ENCODE measurements around the gene ZNF213.
"Not testable (repeated sequence)": the region's sequence is repeated elsewhere in the genome, so short reads cannot be mapped to it uniquely, and the experiment has no call there.

The ZNF213 gene

DNA sequence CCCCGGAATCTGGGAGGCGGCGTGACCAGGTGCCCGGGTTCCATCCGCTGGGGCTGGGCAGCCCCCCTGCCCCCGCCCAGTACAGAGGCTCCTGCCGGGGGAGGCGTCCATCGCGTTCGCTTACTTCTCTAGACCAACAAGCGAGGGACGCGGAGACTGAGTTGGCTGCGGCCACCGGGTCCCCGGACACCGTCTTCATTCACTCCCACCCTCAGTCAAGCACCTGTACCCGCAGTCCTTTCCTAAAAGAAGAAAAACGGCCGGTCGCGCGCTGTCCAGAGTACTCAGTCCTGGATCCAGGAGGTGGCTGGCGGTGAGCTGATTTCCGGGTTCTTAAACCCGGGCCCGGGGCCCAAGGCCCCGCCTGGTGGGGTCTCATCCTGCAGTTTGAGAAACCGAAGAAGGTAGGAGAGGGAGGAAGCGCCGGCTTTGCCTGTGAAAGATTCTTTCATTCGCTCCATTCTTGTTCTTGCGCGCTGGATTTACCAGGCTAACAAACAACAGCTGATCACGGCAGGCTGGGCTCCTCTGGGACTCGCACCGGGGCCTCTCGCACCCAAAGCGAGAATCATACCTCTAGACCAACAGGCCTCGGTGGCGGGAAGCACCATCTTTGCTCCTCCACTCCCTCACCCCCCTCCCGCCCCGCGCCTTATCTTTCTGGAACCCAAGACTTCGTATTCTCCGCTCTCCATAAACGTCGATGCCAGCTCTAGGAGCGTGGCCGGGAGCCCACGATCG, 35.8 kb downstream of the ZNF213 start:
- DNase-seq (ENCODE audit: low read depth in 2 of 2), result no peak

DNA sequence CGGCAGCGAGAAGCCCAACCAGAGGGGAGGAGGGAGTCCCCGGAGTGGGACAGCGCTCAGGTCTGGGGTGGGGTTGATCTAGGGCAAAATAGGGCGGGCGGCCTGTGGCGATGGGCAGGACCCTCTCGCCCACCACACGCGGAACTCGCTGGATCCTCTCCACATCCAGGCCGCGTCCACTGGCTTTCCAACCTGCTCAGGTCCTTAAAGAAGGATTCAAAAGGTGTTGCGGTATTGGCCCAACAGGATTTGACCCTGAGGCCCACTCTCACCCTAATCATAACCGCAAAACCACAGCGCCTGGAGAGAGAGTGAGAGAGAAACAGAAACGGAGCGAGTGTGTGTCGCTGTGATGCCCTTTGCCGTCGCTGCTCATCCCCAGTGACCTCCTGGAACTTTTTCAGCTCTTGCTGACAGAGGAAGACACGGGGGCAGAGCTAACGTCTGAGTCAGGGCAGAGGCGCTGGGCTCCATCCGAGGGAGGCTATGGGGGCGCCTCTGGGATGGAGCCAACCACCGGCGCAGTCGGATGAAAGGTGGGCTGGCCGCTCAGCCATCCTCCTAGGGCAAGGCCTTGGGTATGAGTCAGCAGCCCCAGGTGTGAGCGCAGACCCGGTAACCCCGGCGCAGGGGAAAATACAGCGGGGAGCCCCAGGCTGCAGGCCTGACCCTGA, 36.5 kb downstream of the ZNF213 start:
- DNase-seq (ENCODE audit: low read depth in 2 of 2), result peak; percentile 41 to 52

DNA sequence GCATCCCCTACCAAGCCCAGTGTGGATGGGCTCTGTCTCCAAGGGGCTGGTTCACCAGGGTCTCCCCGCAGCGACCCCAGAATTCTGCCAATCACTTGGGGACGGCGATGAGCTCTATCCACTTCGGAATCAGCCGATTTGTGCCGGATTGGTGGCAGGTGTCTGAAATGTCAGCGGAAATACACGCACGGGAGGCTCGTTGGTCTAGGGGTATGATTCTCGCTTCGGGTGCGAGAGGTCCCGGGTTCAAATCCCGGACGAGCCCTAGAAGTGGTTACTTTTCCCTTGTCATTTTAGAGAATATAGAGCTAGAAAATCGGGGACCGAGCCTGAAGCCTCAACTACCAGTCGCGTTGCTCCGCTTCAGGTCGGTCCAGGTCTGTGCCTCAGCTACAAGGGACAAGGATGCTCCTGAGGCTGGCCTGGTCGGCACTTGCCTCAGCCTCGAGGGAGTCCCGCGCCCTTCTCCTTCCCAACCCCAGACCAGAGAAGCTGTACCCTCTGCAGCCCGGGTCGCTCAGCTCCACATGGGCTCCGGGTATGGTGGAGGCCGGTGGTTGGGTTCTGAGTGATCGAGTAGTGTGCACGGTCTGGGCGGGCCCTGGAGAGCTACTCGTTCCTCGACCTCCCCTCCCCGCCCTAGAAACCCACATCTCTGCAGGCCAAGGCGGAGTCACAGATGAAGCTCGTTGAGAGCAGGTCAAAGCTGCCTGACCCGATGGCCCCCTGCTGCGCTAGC, 37.2 kb downstream of the ZNF213 start:
- DNase-seq (ENCODE audit: low read depth in 2 of 2), result peak in 1 of 2 donors; percentile 54

DNA sequence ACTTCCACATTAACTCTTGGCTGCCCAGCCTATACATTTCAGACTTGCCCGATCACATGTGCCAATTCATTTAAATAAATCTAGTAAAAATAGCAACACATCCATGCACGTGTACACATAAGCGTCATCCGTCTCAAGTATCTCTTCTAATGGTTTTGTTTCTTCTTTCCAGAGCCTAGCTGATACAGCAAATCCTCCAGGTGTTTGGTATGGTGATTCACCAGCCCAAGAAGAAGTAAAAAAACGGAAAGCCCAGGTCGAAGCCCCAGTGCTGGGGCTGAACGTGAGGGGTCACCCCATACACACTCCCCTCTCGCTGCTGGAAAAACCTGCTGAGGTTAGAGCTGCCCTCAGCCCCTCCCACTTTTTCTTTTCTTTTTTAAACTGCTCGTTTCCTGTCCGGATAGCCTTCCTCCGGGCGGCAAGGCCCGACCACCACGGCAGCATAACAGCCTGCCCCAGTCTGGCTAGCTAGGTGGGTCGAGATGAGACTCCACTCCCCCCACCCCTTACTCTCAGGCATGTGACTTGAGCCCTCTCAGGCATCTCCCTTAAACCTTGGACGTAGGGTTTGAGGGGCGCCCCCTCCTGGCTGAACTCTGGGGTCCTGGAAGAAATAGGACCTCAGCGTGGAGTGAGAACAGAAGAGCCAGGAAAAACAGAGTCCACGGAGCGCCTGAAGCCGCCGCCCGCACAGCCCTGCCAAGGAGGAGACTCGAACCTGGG, 39.2 kb downstream of the ZNF213 start:
- no peak for DNase-seq (ENCODE audit: low read depth in 2 of 2)

DNA sequence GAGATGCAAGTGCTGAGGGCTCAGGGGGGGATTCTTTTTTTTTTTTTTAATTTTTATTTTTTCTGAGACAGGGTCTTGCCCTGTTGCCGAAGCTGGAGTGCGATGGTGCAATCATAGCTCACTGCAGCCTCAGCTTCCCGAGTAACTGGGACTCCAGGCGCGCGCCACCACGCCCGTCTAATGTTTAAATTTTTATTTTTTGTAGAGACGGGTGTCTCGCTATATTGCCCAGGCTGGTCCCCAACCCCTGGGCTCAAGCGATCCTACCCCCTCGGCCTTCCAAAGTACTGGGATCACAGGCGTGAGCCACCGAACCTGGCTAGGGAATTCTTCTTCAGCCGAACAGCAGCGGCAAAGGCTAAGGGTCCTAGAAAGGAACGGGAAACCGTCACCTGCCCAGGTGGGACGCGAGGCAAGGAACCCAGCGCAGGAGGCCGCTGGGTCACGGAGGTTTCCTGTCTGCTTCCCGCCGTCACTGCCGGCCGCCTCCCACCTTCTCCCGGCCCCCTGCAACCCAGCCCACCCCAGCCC, 39.9 kb downstream of the ZNF213 start:
- DNase-seq (ENCODE audit: low read depth in 2 of 2), result no peak

DNA sequence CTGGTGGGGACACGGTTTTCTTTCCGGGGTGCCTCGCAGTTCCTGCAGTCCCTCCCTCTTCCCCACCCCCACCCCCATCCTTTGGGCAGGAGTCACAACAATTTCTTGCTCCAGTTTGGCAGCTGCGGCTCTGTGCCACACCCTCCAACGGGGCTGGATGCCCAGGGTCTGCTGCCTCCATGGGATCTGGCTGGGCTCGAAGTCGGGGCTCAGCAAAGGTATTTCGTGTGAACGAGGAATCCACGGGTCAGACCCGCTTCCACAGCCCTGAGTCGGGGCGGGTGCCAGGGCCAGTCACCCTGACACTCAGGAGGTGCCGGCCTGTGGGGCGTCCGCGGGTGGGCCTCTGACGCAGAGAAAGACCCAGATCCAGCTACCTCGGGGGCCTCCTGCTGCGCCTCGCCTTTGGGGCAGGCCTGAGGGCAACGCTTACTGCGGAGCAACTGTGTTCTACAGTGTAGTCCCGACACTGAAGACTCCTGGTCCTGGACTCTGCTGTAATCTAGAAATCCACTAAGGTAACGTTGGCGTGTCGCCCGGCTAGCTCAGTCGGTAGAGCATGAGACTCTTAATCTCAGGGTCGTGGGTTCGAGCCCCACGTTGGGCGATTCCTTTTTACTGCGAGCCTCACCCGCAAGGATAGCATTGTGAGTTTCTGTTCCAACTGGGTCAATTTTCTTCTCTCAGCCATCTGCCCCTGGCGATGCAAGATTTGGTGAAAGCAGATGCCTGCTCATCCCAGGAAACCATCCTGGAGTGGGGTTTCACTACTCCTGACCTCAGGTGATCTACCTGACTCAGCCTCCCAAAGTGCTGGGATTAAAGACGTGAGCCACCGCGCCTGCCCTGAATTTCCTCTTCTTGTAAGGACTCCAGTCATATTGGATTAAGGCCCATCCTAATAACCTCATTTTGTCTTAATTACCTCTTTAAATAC, 40.6 kb downstream of the ZNF213 start:
- DNase-seq (ENCODE audit: low read depth in 2 of 2), result no peak

DNA sequence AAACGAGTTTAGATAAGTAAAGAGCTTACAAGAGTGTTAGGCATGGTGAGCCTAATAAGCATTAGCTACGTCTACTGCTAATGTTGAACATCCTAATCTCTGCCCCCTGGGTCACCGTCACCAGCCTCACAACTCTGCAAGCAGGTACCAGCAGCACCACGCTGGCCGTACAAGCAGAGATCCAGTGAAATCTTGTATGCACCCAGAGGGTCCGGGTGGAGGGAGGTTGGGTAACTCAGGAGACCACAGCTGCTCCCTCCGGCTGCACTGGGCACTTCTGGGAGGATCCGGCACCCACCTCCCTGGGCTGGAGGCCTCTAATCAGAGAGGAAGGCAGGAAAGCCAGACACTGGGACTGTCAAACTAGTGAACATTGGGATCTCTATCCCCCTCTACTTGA, 44.8 kb downstream of the ZNF213 start:
- no peak for DNase-seq (ENCODE audit: low read depth in 2 of 2)

DNA sequence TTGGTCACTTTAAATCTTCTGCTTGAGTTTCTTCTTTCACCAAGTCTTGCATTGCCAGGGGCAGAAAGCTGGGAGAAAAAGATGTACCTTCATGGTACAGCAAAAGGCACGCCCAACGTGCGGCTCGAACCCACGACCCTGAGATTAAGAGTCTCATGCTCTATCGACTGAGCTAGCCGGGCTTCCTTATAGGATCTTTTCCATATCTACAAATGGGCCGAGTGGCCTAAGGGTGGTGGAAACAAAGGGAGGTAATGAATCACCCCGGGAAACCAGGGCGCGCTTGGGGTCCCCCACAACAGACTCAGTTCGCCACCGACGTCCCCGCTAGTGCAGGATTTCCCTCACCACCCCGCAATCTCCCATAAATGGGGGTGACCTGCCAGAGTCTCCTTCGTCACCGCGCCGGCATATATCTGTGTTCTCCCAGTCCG, 45.6 kb downstream of the ZNF213 start:
- no peak for DNase-seq (ENCODE audit: low read depth in 2 of 2)

DNA sequence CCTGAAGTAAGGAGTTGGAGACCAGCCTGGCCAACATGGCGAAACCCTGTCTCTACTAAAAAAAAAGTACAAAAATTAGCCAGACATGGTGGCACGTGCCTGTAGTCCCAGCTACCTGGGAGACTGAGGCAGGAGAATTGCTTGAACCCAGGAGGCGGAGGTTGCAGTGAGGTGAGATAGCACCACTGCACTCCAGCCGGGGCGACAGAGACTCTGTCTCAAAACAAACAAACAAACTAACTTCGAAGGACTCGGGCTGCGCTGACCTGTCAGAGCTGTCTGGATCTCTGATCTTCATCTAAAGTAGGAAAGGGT, 47.4 kb downstream of the ZNF213 start:
- not testable (repeated sequence) for DNase-seq (ENCODE audit: low read depth in 2 of 2)

DNA sequence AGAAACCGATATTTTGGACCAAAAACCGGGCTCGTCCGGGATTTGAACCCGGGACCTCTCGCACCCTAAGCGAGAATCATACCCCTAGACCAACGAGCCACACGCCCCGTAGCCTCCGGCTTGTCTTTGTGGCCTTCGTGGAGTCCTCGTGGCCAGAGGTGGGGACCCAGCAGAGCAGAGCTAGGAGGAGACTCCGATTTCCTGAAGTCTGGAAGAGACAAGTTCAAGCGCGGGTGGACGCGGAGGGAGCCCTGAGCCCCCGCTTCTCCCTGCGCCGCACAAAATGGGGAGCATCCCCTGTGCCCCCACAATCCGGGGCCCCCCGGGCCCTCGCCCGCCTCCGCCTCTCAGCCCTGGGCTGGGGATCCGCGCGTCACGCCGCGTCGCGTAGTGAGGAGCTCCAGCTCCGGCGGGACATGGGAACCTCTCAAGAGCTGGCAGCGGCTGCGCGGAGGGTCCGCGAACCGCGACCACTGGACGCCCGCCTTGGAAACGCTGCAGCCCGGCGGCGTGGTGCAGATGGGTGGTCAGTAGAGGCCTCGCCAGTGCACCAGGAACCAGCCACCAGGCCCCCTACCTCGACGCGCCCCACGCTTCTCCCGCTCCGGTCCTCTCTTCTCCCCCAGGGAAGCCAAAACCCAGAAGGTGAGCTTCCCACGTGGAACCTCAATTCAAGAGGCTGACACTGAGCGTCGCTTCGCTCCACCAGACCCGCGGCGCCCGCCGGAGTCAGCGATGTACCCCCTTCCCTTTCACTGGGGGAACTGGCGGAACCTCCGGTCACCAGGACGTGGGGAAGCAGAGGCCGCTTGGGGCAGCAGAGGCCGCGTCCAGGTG, 48.0 kb downstream of the ZNF213 start:
- peak in 1 of 2 donors; percentile 51 for DNase-seq (ENCODE audit: low read depth in 2 of 2)

DNA sequence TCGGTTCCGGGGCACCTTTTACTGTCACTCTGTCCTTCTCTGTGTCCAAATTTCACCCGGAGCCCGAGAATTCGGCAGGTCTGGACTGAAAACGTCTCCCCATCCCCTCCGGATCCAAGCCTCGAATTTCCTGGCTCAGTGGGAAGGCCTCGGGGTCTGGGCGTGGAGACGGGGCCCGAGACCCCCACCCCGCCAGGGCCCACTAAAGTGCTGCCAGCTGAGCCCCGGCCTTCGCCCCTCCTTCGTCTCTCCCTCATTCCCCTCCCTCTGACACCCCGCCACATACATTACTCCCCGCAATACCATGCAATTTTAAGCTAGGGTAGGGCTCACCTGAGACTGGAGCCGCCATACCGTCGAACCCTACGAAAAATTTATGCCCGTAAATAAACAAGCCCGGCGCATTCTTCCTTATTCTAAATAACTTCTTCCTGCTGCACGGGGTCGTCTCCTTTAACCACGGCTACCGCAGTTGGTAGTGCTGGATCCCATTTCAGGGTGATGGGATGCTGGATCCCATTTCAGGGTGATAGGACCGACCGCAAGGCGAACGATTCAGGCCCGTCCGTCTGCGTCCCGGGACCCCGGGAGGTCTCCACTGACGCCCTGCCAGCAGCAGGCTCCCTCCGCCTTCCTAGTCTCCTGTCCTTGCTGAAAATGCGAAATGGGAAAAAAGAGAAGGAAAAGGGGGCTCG, 48.8 kb downstream of the ZNF213 start:
- DNase-seq (ENCODE audit: low read depth in 2 of 2), result no peak

DNA sequence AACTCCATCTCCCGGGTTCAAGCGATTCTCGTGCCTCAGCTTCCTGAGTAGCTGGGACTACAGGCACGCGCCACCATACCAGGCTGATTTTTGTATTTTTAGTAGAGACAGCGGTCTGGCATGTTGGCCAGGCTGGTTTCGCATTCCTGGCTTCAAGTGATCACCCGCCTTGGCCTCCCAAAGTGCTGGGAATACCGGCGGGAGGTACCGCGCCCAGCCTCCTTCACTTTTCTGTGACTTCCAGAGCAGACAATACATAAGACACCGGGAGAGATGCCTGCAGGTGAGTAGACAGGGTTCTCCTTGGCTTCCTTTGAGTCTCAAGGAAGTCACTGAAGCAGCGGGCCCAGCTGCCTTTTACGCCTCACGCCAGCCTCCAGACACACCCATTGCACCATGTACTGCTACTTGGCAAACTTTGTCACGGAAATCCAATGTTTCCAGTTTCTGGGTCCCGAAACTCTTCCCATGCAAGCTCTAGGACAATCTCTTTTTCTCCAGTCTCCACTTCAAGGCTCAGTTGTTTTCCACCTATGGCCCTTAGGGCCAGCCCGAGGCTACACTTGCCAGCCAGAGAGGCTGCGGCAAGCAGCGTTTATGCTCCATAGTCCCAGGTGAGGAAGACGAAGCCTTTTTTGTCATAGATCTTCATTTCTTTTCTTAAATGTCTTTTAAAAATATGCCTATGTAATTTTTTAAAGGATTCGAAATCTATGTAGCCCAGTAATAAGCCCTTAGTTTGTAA, 52.3 kb downstream of the ZNF213 start:
- no peak for DNase-seq (ENCODE audit: low read depth in 2 of 2)

DNA sequence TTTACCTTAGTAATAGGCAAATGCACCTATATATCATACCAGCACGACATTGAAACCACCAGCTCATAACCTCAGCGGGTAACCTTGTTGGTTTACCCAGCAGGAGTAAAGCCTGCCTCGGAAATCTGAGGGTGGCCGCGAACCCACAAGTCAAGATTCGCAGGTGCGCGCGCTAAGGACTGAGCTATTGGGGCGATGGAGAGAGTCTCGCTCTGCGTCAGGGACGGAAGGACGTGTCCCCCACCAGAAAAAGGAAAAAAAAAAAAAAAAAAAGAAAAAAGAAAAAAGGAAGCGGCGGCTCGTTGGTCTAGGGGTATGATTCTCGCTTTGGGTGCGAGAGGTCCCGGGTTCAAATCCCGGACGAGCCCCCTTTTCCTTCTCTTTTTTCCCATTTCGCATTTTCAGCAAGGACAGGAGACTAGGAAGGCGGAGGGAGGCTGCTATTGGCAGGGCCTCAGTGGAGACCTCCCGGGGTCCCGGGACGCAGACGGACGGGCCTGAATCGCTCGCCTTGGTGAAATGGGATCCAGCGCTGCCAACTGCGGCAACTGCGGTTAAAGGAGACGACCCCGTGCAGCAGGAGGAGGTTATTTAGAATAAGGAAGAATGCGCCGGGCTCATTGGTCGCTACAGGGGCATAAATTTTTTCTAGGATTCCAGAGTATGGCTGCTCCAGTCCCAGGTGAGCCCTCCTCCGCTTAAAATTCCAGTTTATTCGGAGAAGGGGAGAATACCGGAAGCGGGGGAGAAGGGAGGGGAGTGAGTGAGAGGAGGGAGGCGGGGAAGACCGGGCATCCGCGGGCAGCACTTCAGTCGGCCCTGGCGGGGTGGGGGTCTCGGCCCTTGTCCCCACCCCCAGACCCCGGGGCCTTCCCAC, 53.2 kb downstream of the ZNF213 start, which contains the start of gene OR1F1:
TSS of gene OR1F1 (plus strand) at position 407 of the 877 bp plus-strand sequence.
- DNase-seq (ENCODE audit: low read depth in 2 of 2), result peak in 1 of 2 donors; percentile 46

DNA sequence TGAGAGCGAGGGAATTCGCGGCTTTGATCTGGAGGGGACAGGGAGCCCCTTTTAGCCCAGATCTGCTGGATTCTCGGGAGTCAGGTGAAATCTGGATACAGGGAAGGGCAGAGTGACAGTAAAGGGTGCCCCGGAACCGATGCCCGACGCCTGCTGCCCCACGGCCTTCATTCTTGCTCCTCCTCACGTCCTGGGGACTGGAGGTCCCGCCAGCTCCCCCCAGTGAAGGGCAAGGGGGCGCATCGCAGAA, 53.8 kb downstream of the ZNF213 start:
- no peak for DNase-seq (ENCODE audit: low read depth in 2 of 2)

DNA sequence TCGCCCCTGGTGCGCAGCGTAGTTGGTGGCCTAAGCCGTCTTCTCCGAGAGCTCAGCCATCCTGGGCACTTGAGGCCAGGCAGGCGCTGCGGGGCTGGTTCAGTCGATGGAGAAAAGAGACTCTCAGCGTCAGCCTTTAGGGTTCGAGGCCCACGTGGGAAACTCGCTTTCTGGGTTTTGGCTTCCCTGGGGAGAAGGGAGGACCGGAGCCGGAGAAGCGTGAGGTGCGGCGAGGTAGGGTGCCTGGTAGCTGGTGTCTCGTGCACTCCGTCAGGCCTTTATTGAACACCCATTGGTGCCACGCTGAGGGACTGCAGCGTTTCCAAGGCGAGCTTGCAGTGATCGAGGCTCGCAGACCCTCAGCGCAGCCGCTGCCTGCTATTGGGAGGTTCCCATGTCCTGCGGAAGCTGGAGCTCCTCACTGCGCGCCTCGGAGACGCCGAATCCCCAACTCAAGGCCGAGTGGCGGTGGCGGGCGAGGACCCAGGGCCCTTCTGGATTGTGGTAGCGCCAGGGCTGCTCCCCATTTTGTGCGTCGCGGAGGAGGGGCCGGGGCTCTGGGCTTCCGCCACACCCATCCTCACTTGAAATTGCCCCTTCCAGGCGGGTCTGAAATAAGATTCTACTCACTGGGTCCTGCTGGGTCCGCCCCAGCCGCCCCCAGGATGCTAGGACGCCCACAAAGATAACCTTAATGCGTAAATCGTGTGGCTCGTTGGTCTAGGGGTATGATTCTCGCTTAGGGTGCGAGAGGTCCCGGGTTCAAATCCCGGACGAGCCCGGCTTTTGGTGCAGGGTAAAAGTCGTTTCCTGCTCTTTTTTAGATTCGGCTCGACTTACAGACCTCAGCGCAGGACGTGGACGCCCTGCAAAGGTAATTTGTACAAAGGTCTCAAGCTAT, 54.3 kb downstream of the ZNF213 start:
- peak in 1 of 2 donors; percentile 47 for DNase-seq (ENCODE audit: low read depth in 2 of 2)

DNA sequence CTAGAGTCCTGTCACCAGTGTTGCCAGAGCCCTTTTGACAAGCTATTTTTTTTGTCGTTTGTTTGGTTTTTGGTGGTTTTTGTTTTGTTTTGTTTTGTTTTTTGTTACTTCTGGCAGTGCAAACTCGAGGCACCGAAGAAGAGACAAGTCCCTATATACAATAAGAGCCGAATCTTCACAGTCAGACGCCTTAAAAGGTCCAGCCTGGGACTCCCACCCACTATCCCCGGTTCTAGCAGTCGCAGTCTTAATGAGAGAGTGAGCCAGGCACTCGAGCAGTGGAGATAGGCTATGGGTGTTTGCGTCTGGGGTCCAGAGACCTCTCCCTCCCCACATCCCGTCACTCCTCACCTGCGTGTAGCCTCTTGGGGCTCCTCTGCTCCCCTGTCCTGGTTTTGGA, 55.0 kb downstream of the ZNF213 start:
- no peak for DNase-seq (ENCODE audit: low read depth in 2 of 2)

DNA sequence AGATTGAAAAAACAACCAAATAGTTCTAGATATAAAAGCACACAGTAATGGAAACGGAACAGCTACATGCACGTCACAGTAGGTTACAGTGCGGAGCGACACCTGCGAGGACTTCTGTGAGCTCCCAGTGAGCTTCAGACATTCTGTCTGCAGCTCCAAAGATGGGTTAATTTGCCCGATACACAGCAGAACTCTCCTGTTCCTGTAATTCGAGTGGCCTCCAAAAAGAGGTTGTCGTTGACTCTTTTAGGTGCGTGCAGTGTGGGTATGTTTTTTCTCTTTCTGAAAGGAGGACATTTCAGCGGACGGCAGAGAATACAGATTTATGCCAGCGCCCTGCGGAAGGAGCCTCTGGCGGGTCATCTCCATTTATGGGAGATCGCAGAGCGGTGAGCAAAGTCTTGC, 56.1 kb downstream of the ZNF213 start:
- DNase-seq (ENCODE audit: low read depth in 2 of 2), result no peak
